Coronary artery (tissue), 2 donors: ENCODE results near the gene ZNF292.
"Not testable (repeated sequence)": the region's sequence is repeated elsewhere in the genome, so short reads cannot be mapped to it uniquely, and the experiment has no call there.

Experiments
- DNase-seq: peaks from one replicate; pipeline ENCODE4 v3.0.0-alpha.2; 2017; ENCODE audit warnings: low spot score
- H3K27ac ChIP-seq, 2 donors: fragments of 200-600 bp; sonication (generic); one replicate each; pipeline ENCODE4 v1.5.1; 2016 to 2019
- H3K4me3 ChIP-seq: fragments of 200-600 bp; sonication (generic); 2 replicates; pipeline ENCODE4 v1.5.1; 2016; ENCODE audit warnings: mild to moderate bottlenecking, moderate library complexity
- CTCF ChIP-seq: fragments of 200-600 bp; sonication (generic); IDR thresholded peaks from one replicate; pipeline ENCODE4 v1.5.1; 2019; ENCODE audit warnings: antibody characterized with exemption

The ZNF292 gene

GRCh38 chr6:87225511-87225910 is 70.1 kb downstream of the ZNF292 start:
- DNase-seq = no peak
- no peak overlapping the region for H3K27ac ChIP-seq
- H3K4me3 ChIP-seq = no peak overlapping the region
- no peak for TF ChIP-seq CTCF

- no peak overlapping the region for H3K4me3 ChIP-seq
- TF ChIP-seq CTCF = no peak
- no peak for DNase-seq
- no peak overlapping the region for H3K27ac ChIP-seq
These were observed 70.6 kb downstream of the ZNF292 start for GRCh38 chr6:87225937-87226336.

GRCh38 chr6:87230801-87231200 is 75.4 kb downstream of the ZNF292 start:
- TF ChIP-seq CTCF = no peak
- H3K4me3 ChIP-seq = no peak overlapping the region
- no peak overlapping the region for H3K27ac ChIP-seq
- DNase-seq = no peak

GRCh38 chr6:87237804-87238203 is 82.4 kb downstream of the ZNF292 start:
- H3K4me3 ChIP-seq = no peak overlapping the region
- no peak overlapping the region for H3K27ac ChIP-seq
- DNase-seq = no peak
- TF ChIP-seq CTCF = peak; percentile 37

GRCh38 chr6:87239098-87239635 is 83.8 kb downstream of the ZNF292 start:
- not testable (repeated sequence) for H3K27ac ChIP-seq, DNase-seq

GRCh38 chr6:87241304-87241703 is 85.9 kb downstream of the ZNF292 start:
- TF ChIP-seq CTCF = no peak
- DNase-seq = no peak
- H3K27ac ChIP-seq = no peak overlapping the region
- H3K4me3 ChIP-seq = no peak overlapping the region

More at GRCh38 chr6:87239098-87239635, 83.8 kb downstream of the ZNF292 start:
- not testable (repeated sequence) for H3K4me3 ChIP-seq

- Histone ChIP-seq H3K4me3 (no peak overlapping the region), H3K27ac (no peak overlapping the region)
- no peak for DNase-seq
- no peak for TF ChIP-seq CTCF
These were observed 86.9 kb downstream of the ZNF292 start for GRCh38 chr6:87242311-87242710.

- DNase-seq = no peak
- no peak for TF ChIP-seq CTCF
- H3K4me3 ChIP-seq = no peak overlapping the region
These were observed 88.4 kb downstream of the ZNF292 start for GRCh38 chr6:87243812-87244211.

More at GRCh38 chr6:87243812-87244211, 88.4 kb downstream of the ZNF292 start:
- H3K27ac ChIP-seq = no peak overlapping the region
